Smooth muscle cell (in vitro differentiated cells): ENCODE data around the gene HSD3B2. TPM values are rescaled to one million over a fixed set of nuclear protein-coding genes. Genes with fewer than 3 reads are reported as not detected.

Experiments used
- DNase-seq: peaks from one replicate; lab custom pipeline; 2025; ENCODE audit not compliant: unreplicated experiment; lab: John Stamatoyannopoulos, UW
- H2AFZ ChIP-seq: fragments of 200-600 bp; sonication (generic); 2 replicates; pipeline ENCODE4 v1.6.0; 2016; ENCODE audit warnings: antibody characterized with exemption, low read depth, mild to moderate bottlenecking
- H3F3A ChIP-seq: fragments of 200-600 bp; sonication (generic); 2 replicates; pipeline ENCODE4 v1.6.0; 2017; ENCODE audit warnings: antibody characterized with exemption, low read depth
- H3K27ac ChIP-seq: fragments of 200-600 bp; sonication (generic); 2 replicates; pipeline ENCODE4 v1.5.1; 2016; ENCODE audit warnings: low read depth, mild to moderate bottlenecking
- H3K27me3 ChIP-seq: fragments of 200-600 bp; sonication (generic); 2 replicates; pipeline ENCODE4 v1.6.1; 2016; ENCODE audit warnings: low read depth, mild to moderate bottlenecking
- H3K36me3 ChIP-seq: fragments of 200-600 bp; sonication (generic); 2 replicates; pipeline ENCODE4 v1.5.1; 2016; ENCODE audit warnings: low read depth
- H3K4me1 ChIP-seq: fragments of 200-600 bp; sonication (generic); 2 replicates; pipeline ENCODE4 v1.5.1; 2016; ENCODE audit warnings: low read depth
- H3K4me2 ChIP-seq: fragments of 200-600 bp; sonication (generic); 2 replicates; pipeline ENCODE4 v1.6.0; 2016; ENCODE audit warnings: mild to moderate bottlenecking
- H3K4me3 ChIP-seq: fragments of 200-600 bp; sonication (generic); 2 replicates; pipeline ENCODE4 v1.5.1; 2016; ENCODE audit warnings: mild to moderate bottlenecking
- H3K79me2 ChIP-seq: fragments of 200-600 bp; sonication (generic); 2 replicates; pipeline ENCODE4 v1.6.0; 2016; ENCODE audit warnings: low read depth, mild to moderate bottlenecking
- H3K9ac ChIP-seq: fragments of 200-600 bp; sonication (generic); 2 replicates; pipeline ENCODE4 v1.6.0; 2016; ENCODE audit warnings: low read depth
- H3K9me3 ChIP-seq: fragments of 200-600 bp; sonication (generic); replicated peaks from 2 replicates; pipeline ENCODE4 v1.5.1; 2016; ENCODE audit warnings: low read depth
- H4K20me1 ChIP-seq: fragments of 200-600 bp; sonication (generic); 2 replicates; pipeline ENCODE4 v1.6.0; 2016; ENCODE audit warnings: low read depth
- WGBS: methylation state at CpG from one replicate; pipeline ENCODE4 v1.1.7; 2016; ENCODE audit warnings: low lambda C conversion rate; 5-methylcytosine and 5-hydroxymethylcytosine counted together
- polyA plus RNA-seq: library from polyadenylated mRNA; unstranded; fragments of >200 nt; fragmentation: Nextera tagmentation; extraction: Ambion mirVana; gene quantifications from 2 replicates; pipeline ENCODE4 v1.2.1, GENCODE V29; 2016
- total RNA-seq: library from RNA; depleted of rRNA; stranded (reverse); fragments of >200 nt; gene quantifications from 2 replicates; pipeline ENCODE4 v1.2.3, GENCODE V29; 2014
- TF ChIP-seq, protein P1 (sequence below): fragments of 200-600 bp; sonication (generic); IDR thresholded peaks from 2 replicates; pipeline ENCODE4 v1.5.1; 2017; ENCODE audit warnings: borderline replicate concordance, mild to moderate bottlenecking, antibody characterized with exemption; ENCODE audit not compliant: insufficient read depth, poor library complexity, severe bottlenecking

The HSD3B2 gene
- total and polyA plus RNA-seq, 2 experiments from 2014 or later, result not detected

DNA sequence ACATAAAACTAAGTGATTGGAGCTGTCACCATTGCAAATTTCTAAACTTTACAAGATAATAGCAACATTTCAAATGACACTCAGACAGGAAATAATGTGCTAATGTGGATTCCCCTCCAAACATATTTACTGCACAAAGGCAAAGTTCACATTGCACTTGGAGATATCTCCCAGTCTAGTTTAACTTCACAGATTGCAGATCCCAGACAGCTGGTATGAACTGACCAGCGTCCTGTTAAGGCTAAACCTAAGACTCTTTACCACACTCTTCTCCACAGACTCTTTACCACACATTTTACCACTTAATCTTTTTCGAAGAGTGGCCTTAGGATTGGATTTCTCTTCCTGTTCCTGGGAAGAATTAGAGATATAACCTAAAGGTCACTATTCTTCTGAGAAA, 51.5 kb downstream of the HSD3B2 start:
- TF ChIP-seq, protein P1, sequence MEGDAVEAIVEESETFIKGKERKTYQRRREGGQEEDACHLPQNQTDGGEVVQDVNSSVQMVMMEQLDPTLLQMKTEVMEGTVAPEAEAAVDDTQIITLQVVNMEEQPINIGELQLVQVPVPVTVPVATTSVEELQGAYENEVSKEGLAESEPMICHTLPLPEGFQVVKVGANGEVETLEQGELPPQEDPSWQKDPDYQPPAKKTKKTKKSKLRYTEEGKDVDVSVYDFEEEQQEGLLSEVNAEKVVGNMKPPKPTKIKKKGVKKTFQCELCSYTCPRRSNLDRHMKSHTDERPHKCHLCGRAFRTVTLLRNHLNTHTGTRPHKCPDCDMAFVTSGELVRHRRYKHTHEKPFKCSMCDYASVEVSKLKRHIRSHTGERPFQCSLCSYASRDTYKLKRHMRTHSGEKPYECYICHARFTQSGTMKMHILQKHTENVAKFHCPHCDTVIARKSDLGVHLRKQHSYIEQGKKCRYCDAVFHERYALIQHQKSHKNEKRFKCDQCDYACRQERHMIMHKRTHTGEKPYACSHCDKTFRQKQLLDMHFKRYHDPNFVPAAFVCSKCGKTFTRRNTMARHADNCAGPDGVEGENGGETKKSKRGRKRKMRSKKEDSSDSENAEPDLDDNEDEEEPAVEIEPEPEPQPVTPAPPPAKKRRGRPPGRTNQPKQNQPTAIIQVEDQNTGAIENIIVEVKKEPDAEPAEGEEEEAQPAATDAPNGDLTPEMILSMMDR, result no peak
- DNase-seq, result no peak
- Histone ChIP-seq H4K20me1 (no peaks in the 10 kb centered on the region), H3K9ac (no peak overlapping the region), H3K79me2 (no peaks in the 10 kb centered on the region), H3K27me3 (peaks cover 5% of the 10 kb centered on the region), H3K4me3 (no peak overlapping the region), H2AFZ (no peak overlapping the region), H3K4me2 (no peak overlapping the region), H3F3A (no peaks in the 10 kb centered on the region), H3K9me3 (no peaks in the 10 kb centered on the region), H3K36me3 (no peaks in the 10 kb centered on the region), H3K4me1 (no peaks in the 10 kb centered on the region), H3K27ac (no peak overlapping the region)
- 29% methylated on average over 2 of the region's 2 CpGs for WGBS

DNA sequence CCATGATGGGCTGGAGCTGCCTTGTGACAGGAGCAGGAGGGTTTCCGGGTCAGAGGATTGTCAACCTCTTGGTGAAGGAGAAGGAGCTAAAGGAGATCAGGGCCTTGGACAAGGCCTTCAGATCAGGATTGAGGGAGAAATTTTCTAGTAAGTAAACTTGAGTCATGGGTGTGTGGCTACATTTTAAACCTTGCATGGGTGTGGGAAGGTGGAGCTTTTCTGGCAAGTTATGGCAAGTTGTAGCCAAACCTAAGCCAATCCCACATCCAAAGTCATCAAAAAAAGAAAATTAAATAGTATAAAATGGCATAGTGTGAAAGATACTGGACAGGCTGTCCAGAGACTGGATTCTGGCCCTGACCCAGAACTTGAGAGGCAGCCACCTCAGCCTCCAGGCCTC, 52.3 kb downstream of the HSD3B2 start:
- TF ChIP-seq, protein P1, result no peak
- H2AFZ ChIP-seq, result no peak overlapping the region
- no peaks in the 10 kb centered on the region for H3K36me3 ChIP-seq
- H3K27me3 ChIP-seq, result peaks cover 10% of the 10 kb centered on the region
- no peaks in the 10 kb centered on the region for H3K79me2 ChIP-seq
- WGBS, result 100% methylated on average over 1 of the region's 1 CpG
- H3K4me2 ChIP-seq, result no peak overlapping the region
- H3K4me1 ChIP-seq, result no peaks in the 10 kb centered on the region
- no peaks in the 10 kb centered on the region for H3K9me3 ChIP-seq
- H3K4me3 ChIP-seq, result no peak overlapping the region
- no peaks in the 10 kb centered on the region for H3F3A ChIP-seq
- no peak overlapping the region for H3K27ac ChIP-seq
- no peak overlapping the region for H3K9ac ChIP-seq
- no peak for DNase-seq
- no peaks in the 10 kb centered on the region for H4K20me1 ChIP-seq

DNA sequence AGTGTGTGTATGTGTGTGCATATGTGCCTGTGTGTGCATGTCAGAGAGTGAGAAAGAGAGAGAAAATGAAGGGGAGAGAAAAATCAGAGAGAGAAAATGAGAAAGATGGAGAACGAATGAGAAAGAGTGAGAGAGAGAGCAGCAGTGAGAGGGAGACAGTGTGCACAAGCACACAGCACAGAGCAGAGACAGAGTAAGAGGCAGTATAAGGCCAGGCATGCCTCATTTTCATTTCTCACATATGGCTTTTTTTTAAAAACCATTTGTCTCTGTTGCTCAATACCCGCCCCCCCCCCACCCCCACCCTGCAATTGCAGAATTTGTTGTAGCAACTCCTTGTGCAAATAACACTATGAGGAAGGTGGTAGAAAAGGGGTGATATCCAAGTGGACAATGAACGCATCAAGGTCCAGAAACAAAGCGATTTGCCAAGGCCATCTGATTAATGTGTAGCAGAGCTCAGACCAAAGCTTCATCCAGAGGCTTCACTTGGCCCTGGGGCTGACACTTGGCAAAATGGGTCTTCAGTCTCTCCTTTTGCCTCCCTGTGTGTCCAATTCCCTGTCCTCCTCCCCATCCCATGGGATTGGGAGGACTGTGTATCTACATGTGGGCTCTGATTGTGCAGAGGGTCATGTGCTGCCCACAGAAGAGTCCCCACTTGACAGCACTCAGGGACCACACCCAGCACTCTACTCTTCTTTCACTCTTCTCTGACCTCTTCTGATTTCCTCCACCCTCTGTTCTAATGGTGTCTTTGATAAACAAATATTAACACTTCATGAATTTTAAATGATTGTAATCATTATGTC, 53.1 kb downstream of the HSD3B2 start:
- Histone ChIP-seq H3K36me3 (no peaks in the 10 kb centered on the region), H2AFZ (no peak overlapping the region), H3K27ac (no peak overlapping the region), H3K4me2 (no peak overlapping the region), H3K27me3 (peaks cover 10% of the 10 kb centered on the region), H4K20me1 (no peaks in the 10 kb centered on the region), H3K79me2 (no peaks in the 10 kb centered on the region), H3K4me3 (no peak overlapping the region), H3F3A (no peaks in the 10 kb centered on the region), H3K9me3 (no peaks in the 10 kb centered on the region), H3K4me1 (no peaks in the 10 kb centered on the region), H3K9ac (no peak overlapping the region)
- TF ChIP-seq, protein P1, result no peak
- no peak for DNase-seq
- WGBS, result 64% methylated on average over 4 of the region's 4 CpGs

DNA sequence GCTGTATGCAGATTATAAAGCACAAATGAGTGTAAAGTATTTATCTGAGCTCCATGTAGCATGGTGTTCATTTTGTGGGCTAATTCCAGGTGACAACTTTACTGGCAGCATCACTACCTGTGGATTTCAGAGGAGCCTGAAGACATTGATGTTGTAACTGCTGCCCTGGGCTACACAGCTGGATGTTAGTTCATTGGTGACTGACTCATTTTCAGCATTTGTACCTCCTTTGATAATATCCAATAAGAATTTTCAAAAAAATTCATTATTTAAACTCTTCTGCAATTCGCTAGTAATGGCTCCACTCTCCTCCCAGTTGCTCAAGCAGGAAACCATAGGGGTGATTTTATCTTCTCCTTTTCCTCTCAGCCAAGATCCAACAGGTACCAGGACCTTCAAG, 54.8 kb downstream of the HSD3B2 start:
- Histone ChIP-seq H3K36me3 (no peaks in the 10 kb centered on the region), H2AFZ (no peak overlapping the region), H3K4me3 (no peak overlapping the region), H3K4me2 (no peak overlapping the region), H4K20me1 (no peaks in the 10 kb centered on the region), H3K27ac (no peak overlapping the region), H3K4me1 (no peaks in the 10 kb centered on the region), H3K27me3 (peaks cover 10% of the 10 kb centered on the region), H3K9ac (no peak overlapping the region), H3K9me3 (no peaks in the 10 kb centered on the region), H3K79me2 (no peaks in the 10 kb centered on the region), H3F3A (no peaks in the 10 kb centered on the region)
- TF ChIP-seq, protein P1, result no peak
- 83% methylated on average over 1 of the region's 1 CpG for WGBS
- DNase-seq, result no peak
